PC-9 (cell line): ENCODE results near the gene CABCOCO1.

ENCODE experiments used
- CTCF ChIP-seq: fragments of 200-600 bp; sonication (generic); conservative IDR thresholded peaks from 2 replicates; pipeline ENCODE4 v1.6.1; 2017; ENCODE audit warnings: mixed run types, antibody characterized with exemption, mild to moderate bottlenecking, moderate library complexity
- EZH2 ChIP-seq: fragments of 200-600 bp; sonication (generic); IDR thresholded peaks from 2 replicates; pipeline ENCODE4 v1.8.0; 2017; ENCODE audit warnings: antibody characterized with exemption, low read depth

- no peak for TF ChIP-seq CTCF
- no peak for TF ChIP-seq EZH2
Measured at GRCh38 chr10:61639952-61640351, 22.8 kb upstream of the CABCOCO1 start.
